HepG2 (cell line): Measurements from ENCODE around the gene RHBDL1. TPM values are rescaled to one million over a fixed set of nuclear protein-coding genes. Genes with fewer than 3 reads are reported as not detected.

Experiments used
- ARNT ChIP-seq: fragments of 450-650 bp; IDR thresholded peaks from 2 replicates; pipeline ENCODE4 v1.6.1; 2017
- BCL6 ChIP-seq: IDR thresholded peaks from 2 replicates; pipeline ENCODE4 v1.6.1; 2016; ENCODE audit warnings: missing genetic modification reagents, missing compliant biosample characterization
- GATA4 ChIP-seq: sonication (generic); IDR thresholded peaks from 2 replicates; pipeline ENCODE4 v1.6.1; 2016; ENCODE audit warnings: antibody characterized with exemption, low read depth, borderline replicate concordance
- KDM3A ChIP-seq: IDR thresholded peaks from 2 replicates; pipeline ENCODE4 v1.6.1; 2018; ENCODE audit warnings: low read depth, missing compliant biosample characterization
- KDM5A ChIP-seq: fragments of 200-600 bp; sonication (generic); IDR thresholded peaks from 2 replicates; pipeline ENCODE4 v1.7.0; 2018; ENCODE audit warnings: antibody characterized with exemption, mild to moderate bottlenecking, low read length, borderline replicate concordance
- MAFG ChIP-seq: sonication (generic); formaldehyde crosslinking; IDR thresholded peaks from 2 replicates; pipeline ENCODE4 v1.5.1; 2020; ENCODE audit warnings: mild to moderate bottlenecking, missing genetic modification reagents
- MXD1 ChIP-seq: sonication (generic); formaldehyde crosslinking; IDR thresholded peaks from 2 replicates; pipeline ENCODE4 v1.4.0; 2020; ENCODE audit warnings: mild to moderate bottlenecking, missing genetic modification reagents
- MYC ChIP-seq: sonication (generic); formaldehyde crosslinking; IDR thresholded peaks from 2 replicates; pipeline ENCODE4 v1.9.0; 2021; ENCODE audit warnings: missing genetic modification reagents, borderline replicate concordance
- NFIB ChIP-seq: sonication (generic); formaldehyde crosslinking; IDR thresholded peaks from 2 replicates; pipeline ENCODE4 v1.9.0; 2021; ENCODE audit warnings: missing genetic modification reagents, mild to moderate bottlenecking, borderline replicate concordance
- ZC3H4 ChIP-seq: sonication (generic); formaldehyde crosslinking; IDR thresholded peaks from 2 replicates; pipeline ENCODE4 v1.4.0; 2020; ENCODE audit warnings: missing genetic modification reagents, borderline replicate concordance
- ZFP36L1 ChIP-seq: sonication (generic); formaldehyde crosslinking; IDR thresholded peaks from 2 replicates; pipeline ENCODE4 v1.8.0; 2022; ENCODE audit warnings: mild to moderate bottlenecking, missing genetic modification reagents, moderate library complexity
- ZNF101 ChIP-seq: sonication (generic); formaldehyde crosslinking; IDR thresholded peaks from 2 replicates; pipeline ENCODE4 v1.4.0; 2020; ENCODE audit warnings: mild to moderate bottlenecking, low read depth, missing genetic modification reagents, borderline replicate concordance
- ZNF34 ChIP-seq: sonication (generic); formaldehyde crosslinking; IDR thresholded peaks from 2 replicates; pipeline ENCODE4 v1.4.0; 2020; ENCODE audit warnings: mild to moderate bottlenecking, missing genetic modification reagents, borderline replicate concordance
- ZNF543 ChIP-seq: sonication (generic); formaldehyde crosslinking; IDR thresholded peaks from 2 replicates; pipeline ENCODE4 v1.4.0; 2020; ENCODE audit warnings: mild to moderate bottlenecking, missing genetic modification reagents
- ZNF788 ChIP-seq: sonication (generic); formaldehyde crosslinking; IDR thresholded peaks from 2 replicates; pipeline ENCODE4 v1.5.0; 2020; ENCODE audit warnings: mild to moderate bottlenecking, missing genetic modification reagents, borderline replicate concordance
- ZNF839 ChIP-seq: sonication (generic); formaldehyde crosslinking; IDR thresholded peaks from 2 replicates; pipeline ENCODE4 v1.4.0; 2020; ENCODE audit warnings: missing genetic modification reagents, mild to moderate bottlenecking, borderline replicate concordance
- polyA plus RNA-seq, 8 experiments: library from polyadenylated mRNA; depleted of rRNA in 3 of 8; stranded (reverse) in 7 of 8; unstranded in 1 of 8; fragments of >200 nt; fragmentation: Illumina TruSeq in 4 of 8; extraction: Trizol in 4 of 8; gene quantifications; 2 replicates each; pipeline versions ENCODE4 v1.2.1 to v1.2.3, GENCODE V29; 2011 to 2016; ENCODE audit warnings: low read depth in 4 of 8, missing spikeins in 1 of 8, mixed read lengths in 1 of 8; ENCODE audit not compliant: insufficient read depth in 1 of 8
- total RNA-seq, 5 experiments: library from RNA; depleted of rRNA; stranded (reverse); fragments of >200 nt; fragmentation: Illumina TruSeq; extraction: Trizol; gene quantifications; 2 replicates each; pipeline ENCODE4 v1.2.3, GENCODE V29; 2016; ENCODE audit warnings: low read depth in 1 of 5
- TF ChIP-seq, protein P1 (sequence below): sonication (generic); formaldehyde crosslinking; IDR thresholded peaks from 2 replicates; pipeline ENCODE4 v1.4.0; 2020; ENCODE audit warnings: mild to moderate bottlenecking, missing genetic modification reagents
- TF ChIP-seq, protein P2 (sequence below), 2 experiments: sonication (generic) in 1 of 2; formaldehyde crosslinking in 1 of 2; IDR thresholded peaks; 2 replicates each; pipeline versions ENCODE4 v1.4.0 to v1.6.1; 2016 to 2020; ENCODE audit warnings: borderline replicate concordance in 1 of 2, low read depth in 1 of 2, mild to moderate bottlenecking in 1 of 2, missing genetic modification reagents in 1 of 2
- TF ChIP-seq, protein P3 (sequence below): sonication (generic); IDR thresholded peaks from 2 replicates; pipeline ENCODE4 v1.6.1; 2016; ENCODE audit warnings: low read depth, borderline replicate concordance

RHBDL1 gene
- total and polyA plus RNA-seq, 2 of the 13 experiments (the other 11 are each of a cell fraction or from before 2014, with no cell fraction given), result 1.8 to 3.8 TPM

DNA sequence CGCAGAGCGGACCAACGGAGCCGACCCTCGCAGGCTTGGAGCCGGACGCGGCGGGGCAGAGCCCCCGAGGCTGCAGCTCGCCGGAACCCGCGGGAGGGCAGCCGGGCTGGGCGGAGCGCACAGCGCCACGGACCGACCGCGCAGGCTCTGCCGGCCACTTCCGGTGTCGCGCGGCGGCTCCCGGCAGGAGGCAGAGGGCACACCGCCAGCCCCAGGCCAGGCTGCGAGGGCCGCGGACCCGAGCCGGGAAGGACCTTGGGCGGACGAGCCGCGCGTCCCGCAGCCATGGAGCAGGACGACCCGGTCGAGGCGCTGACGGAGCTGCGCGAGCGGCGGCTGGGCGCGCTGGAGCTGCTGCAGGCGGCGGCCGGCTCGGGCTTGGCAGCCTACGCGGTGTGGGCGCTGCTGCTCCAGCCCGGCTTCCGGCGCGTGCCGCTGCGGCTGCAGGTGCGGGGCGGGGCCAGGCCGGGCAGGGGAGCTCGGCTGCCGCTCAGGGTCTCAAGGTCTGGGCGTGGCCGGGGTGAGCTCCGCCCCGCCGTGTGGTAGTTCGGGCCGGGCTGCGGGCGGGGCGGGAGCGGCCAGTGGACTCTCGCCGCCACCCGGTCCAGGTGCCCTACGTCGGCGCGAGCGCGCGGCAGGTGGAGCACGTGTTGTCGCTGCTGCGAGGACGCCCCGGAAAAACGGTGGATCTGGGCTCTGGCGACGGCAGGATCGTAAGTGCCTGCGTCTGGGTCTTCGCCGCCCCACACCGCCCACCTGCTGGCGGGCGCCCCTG, 45.7 kb downstream of the RHBDL1 start, which contains the start of gene ANTKMT (continued):
- TF ChIP-seq, protein P1, sequence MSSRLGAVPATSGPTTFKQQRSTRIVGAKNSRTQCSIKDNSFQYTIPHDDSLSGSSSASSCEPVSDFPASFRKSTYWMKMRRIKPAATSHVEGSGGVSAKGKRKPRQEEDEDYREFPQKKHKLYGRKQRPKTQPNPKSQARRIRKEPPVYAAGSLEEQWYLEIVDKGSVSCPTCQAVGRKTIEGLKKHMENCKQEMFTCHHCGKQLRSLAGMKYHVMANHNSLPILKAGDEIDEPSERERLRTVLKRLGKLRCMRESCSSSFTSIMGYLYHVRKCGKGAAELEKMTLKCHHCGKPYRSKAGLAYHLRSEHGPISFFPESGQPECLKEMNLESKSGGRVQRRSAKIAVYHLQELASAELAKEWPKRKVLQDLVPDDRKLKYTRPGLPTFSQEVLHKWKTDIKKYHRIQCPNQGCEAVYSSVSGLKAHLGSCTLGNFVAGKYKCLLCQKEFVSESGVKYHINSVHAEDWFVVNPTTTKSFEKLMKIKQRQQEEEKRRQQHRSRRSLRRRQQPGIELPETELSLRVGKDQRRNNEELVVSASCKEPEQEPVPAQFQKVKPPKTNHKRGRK (CRISPR knock-in tag), result no peak
- 0 out of 2 replicates have a peak, but pooled peaks have one; percentile 63 for TF ChIP-seq ZNF101 (CRISPR knock-in tag)
- TF ChIP-seq ZNF543 (CRISPR knock-in tag), result peak; percentile 78; the same call in 1 of the 2 replicates
- 0 out of 2 replicates have a peak, but pooled peaks have one; percentile 47 for TF ChIP-seq ZNF788 (CRISPR knock-in tag)
- TF ChIP-seq BCL6 (CRISPR knock-in tag), result no peak
- TF ChIP-seq GATA4, result peak; percentile 53; the same call in 1 of the 2 replicates
- no peak for TF ChIP-seq ZNF839 (CRISPR knock-in tag)
- no peak for TF ChIP-seq NFIB
- 0 out of 2 replicates have a peak, but pooled peaks have one; percentile 67 for TF ChIP-seq ZNF34
- TF ChIP-seq, protein P2, sequence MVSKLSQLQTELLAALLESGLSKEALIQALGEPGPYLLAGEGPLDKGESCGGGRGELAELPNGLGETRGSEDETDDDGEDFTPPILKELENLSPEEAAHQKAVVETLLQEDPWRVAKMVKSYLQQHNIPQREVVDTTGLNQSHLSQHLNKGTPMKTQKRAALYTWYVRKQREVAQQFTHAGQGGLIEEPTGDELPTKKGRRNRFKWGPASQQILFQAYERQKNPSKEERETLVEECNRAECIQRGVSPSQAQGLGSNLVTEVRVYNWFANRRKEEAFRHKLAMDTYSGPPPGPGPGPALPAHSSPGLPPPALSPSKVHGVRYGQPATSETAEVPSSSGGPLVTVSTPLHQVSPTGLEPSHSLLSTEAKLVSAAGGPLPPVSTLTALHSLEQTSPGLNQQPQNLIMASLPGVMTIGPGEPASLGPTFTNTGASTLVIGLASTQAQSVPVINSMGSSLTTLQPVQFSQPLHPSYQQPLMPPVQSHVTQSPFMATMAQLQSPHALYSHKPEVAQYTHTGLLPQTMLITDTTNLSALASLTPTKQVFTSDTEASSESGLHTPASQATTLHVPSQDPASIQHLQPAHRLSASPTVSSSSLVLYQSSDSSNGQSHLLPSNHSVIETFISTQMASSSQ (IDR thresholded peaks at IDR 0.05; ENCODE audit: low read depth), result no peak
- TF ChIP-seq, protein P2 (CRISPR knock-in tag; IDR thresholded peaks at IDR 0.05; ENCODE audit: borderline replicate concordance), result peak; percentile 38; the same call in 1 of the 2 replicates
- TF ChIP-seq KDM3A (CRISPR knock-in tag), result no peak
- TF ChIP-seq KDM5A, result peak; percentile 88
- TF ChIP-seq ARNT, result no peak
- peak; percentile 80 for TF ChIP-seq MYC (CRISPR knock-in tag)
- TF ChIP-seq ZC3H4 (CRISPR knock-in tag), result no peak
- no peak for TF ChIP-seq MAFG (CRISPR knock-in tag)
- TF ChIP-seq, protein P3, sequence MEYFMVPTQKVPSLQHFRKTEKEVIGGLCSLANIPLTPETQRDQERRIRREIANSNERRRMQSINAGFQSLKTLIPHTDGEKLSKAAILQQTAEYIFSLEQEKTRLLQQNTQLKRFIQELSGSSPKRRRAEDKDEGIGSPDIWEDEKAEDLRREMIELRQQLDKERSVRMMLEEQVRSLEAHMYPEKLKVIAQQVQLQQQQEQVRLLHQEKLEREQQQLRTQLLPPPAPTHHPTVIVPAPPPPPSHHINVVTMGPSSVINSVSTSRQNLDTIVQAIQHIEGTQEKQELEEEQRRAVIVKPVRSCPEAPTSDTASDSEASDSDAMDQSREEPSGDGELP, result peak; percentile 21; the same call in 1 of the 2 replicates
- TF ChIP-seq ZFP36L1, result no peak
- TF ChIP-seq MXD1 (CRISPR knock-in tag), result peak; percentile 81
